ENCODE data around the gene HMCN2. TPM values are rescaled to one million over a fixed set of nuclear protein-coding genes. Genes with fewer than 3 reads are reported as not detected.

HMCN2 gene
- total RNA-seq, 2 experiments from 2014 or later, result not detected

GRCh38 chr9:130305381-130305780 is 39.8 kb downstream of the HMCN2 start:
- TF ChIP-seq, protein P1, sequence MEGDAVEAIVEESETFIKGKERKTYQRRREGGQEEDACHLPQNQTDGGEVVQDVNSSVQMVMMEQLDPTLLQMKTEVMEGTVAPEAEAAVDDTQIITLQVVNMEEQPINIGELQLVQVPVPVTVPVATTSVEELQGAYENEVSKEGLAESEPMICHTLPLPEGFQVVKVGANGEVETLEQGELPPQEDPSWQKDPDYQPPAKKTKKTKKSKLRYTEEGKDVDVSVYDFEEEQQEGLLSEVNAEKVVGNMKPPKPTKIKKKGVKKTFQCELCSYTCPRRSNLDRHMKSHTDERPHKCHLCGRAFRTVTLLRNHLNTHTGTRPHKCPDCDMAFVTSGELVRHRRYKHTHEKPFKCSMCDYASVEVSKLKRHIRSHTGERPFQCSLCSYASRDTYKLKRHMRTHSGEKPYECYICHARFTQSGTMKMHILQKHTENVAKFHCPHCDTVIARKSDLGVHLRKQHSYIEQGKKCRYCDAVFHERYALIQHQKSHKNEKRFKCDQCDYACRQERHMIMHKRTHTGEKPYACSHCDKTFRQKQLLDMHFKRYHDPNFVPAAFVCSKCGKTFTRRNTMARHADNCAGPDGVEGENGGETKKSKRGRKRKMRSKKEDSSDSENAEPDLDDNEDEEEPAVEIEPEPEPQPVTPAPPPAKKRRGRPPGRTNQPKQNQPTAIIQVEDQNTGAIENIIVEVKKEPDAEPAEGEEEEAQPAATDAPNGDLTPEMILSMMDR (conservative IDR thresholded peaks at IDR 0.05; ENCODE audit: low read length), result no peak
- no peak for TF ChIP-seq EZH2phosphoT487 (IDR thresholded peaks at IDR 0.05; ENCODE audit: borderline replicate concordance, low read depth, low read length)
- Histone ChIP-seq H2AFZ (ENCODE audit: low read length) (no peak overlapping the region), H3K36me3 (ENCODE audit: insufficient read depth, low read length) (no peaks in the 10 kb centered on the region), H4K20me1 (ENCODE audit: insufficient read depth, low read length) (no peaks in the 10 kb centered on the region), H3K4me1 (ENCODE audit: insufficient read depth, low read length, poor library complexity, severe bottlenecking) (no peaks in the 10 kb centered on the region), H3K79me2 (ENCODE audit: insufficient read depth, low read depth, low read length) (no peaks in the 10 kb centered on the region), H3K9me3 (ENCODE audit: low read length) (no peaks in the 10 kb centered on the region), H3K4me3 (ENCODE audit: low read depth, low read length, poor library complexity, severe bottlenecking) (no peak overlapping the region), H3K4me2 (ENCODE audit: low read length) (no peak overlapping the region), H3K9me2 (ENCODE audit: insufficient read depth, low read length) (no peaks in the 10 kb centered on the region), H3K27ac (ENCODE audit: low read depth, low read length, poor library complexity, severe bottlenecking) (no peak overlapping the region)
- intact Hi-C loops (cut with micrococcal nuclease; ENCODE audit: unreplicated experiment), result no loop called here
- BruUV-seq (replicated peaks), result no TSS peak
- ChIA-PET CTCF (ENCODE audit: unreplicated experiment) (no interaction called here), POLR2A (no interaction called here)
- DNase-seq (ENCODE audit: low spot score), result no peak

DNA sequence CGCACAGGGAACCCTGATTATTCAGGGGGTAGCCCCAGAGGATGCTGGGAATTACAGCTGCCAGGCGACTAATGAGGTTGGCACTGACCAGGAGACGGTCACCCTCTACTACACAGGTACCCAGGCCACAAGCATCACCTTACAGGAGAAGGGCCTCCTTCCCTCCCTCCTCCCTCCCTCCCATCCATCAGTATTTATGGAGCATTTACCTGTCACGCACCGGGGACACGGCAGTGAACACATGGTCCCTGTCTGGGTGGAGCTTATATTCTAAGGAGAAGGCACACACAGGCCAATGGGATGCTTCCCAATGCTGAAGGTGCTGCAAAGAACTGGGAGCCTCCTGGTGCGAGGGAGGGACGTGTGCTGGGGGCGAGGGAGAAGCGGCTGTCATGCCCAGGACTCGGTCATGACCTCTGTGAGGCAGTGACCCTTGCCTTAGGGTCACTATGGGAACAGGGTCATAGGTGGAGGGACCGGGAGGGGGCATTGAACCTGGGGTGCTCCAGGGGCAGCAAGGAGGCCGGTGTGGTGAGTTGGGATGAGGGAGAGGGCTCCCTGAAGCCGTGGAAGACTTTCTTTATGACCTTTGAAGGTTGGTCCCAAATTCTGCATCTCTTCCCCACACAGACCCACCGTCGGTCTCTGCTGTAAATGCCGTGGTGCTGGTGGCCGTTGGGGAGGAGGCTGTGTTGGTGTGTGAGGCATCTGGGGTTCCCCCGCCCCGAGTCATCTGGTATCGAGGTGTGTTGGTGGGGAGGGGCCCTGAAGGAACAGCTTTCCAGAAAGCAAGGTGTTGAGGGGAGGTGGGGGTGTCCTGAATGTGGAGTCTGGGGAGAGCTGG is 41.5 kb downstream of the HMCN2 start:
- no peak for DNase-seq (ENCODE audit: low spot score)
- H3K4me2 ChIP-seq (ENCODE audit: low read length), result no peak overlapping the region
- no peaks in the 10 kb centered on the region for H3K9me2 ChIP-seq (ENCODE audit: insufficient read depth, low read length)
- ChIA-PET CTCF (ENCODE audit: unreplicated experiment) (no interaction called here), POLR2A (no interaction called here)
- H3K4me3 ChIP-seq (ENCODE audit: low read depth, low read length, poor library complexity, severe bottlenecking), result no peak overlapping the region
- no peak for TF ChIP-seq EZH2phosphoT487 (IDR thresholded peaks at IDR 0.05; ENCODE audit: borderline replicate concordance, low read depth, low read length)
- TF ChIP-seq, protein P1 (conservative IDR thresholded peaks at IDR 0.05; ENCODE audit: low read length), result no peak
- H3K27ac ChIP-seq (ENCODE audit: low read depth, low read length, poor library complexity, severe bottlenecking), result no peak overlapping the region
- H4K20me1 ChIP-seq (ENCODE audit: insufficient read depth, low read length), result no peaks in the 10 kb centered on the region
- no peaks in the 10 kb centered on the region for H3K9me3 ChIP-seq (ENCODE audit: low read length)
- no peaks in the 10 kb centered on the region for H3K79me2 ChIP-seq (ENCODE audit: insufficient read depth, low read depth, low read length)
- H3K4me1 ChIP-seq (ENCODE audit: insufficient read depth, low read length, poor library complexity, severe bottlenecking), result no peaks in the 10 kb centered on the region
- intact Hi-C loops (cut with micrococcal nuclease; ENCODE audit: unreplicated experiment), result no loop called here
- H2AFZ ChIP-seq (ENCODE audit: low read length), result no peak overlapping the region
- no peaks in the 10 kb centered on the region for H3K36me3 ChIP-seq (ENCODE audit: insufficient read depth, low read length)
- BruUV-seq (replicated peaks), result no TSS peak

DNA sequence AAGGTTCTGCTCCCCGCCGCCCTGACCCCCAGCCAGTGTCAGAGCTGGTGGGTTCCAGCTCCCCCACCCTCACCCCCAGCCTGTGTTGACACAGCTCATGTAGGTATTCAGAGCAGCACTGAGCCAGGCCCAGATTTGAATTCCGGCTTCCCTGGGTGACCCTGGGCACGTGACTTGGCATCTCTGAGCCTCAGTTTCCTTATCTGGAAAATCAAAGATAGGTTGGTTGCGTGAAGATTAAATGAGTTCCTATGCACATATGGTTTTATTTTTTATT is 42.0 kb downstream of the HMCN2 start:
- no peak overlapping the region for H3K4me3 ChIP-seq (ENCODE audit: low read depth, low read length, poor library complexity, severe bottlenecking)
- no peaks in the 10 kb centered on the region for H3K4me1 ChIP-seq (ENCODE audit: insufficient read depth, low read length, poor library complexity, severe bottlenecking)
- H3K9me2 ChIP-seq (ENCODE audit: insufficient read depth, low read length), result no peaks in the 10 kb centered on the region
- H3K36me3 ChIP-seq (ENCODE audit: insufficient read depth, low read length), result no peaks in the 10 kb centered on the region
- H3K27ac ChIP-seq (ENCODE audit: low read depth, low read length, poor library complexity, severe bottlenecking), result no peak overlapping the region
- CTCF ChIA-PET (ENCODE audit: unreplicated experiment), result no interaction called here
- DNase-seq (ENCODE audit: low spot score), result no peak
- no peak overlapping the region for H3K4me2 ChIP-seq (ENCODE audit: low read length)
- H4K20me1 ChIP-seq (ENCODE audit: insufficient read depth, low read length), result no peaks in the 10 kb centered on the region
- H3K9me3 ChIP-seq (ENCODE audit: low read length), result no peaks in the 10 kb centered on the region
- H3K79me2 ChIP-seq (ENCODE audit: insufficient read depth, low read depth, low read length), result no peaks in the 10 kb centered on the region
- TF ChIP-seq EZH2phosphoT487 (IDR thresholded peaks at IDR 0.05; ENCODE audit: borderline replicate concordance, low read depth, low read length), result no peak
- TF ChIP-seq, protein P1 (conservative IDR thresholded peaks at IDR 0.05; ENCODE audit: low read length), result no peak
- no peak overlapping the region for H2AFZ ChIP-seq (ENCODE audit: low read length)
- BruUV-seq (replicated peaks), result no TSS peak
- POLR2A ChIA-PET, result no interaction called here
- intact Hi-C loops (cut with micrococcal nuclease; ENCODE audit: unreplicated experiment), result no loop called here

Data from OCI-LY7 (cell line).